H1 (cell line): ENCODE results near the gene ARHGAP4. TPM values are rescaled to one million over a fixed set of nuclear protein-coding genes. Genes with fewer than 3 reads are reported as not detected.

Experiments used
- CREB1 ChIP-seq: IDR thresholded peaks from 2 replicates; pipeline ENCODE4 v1.6.1; 2012; ENCODE audit warnings: inconsistent platforms
- GABPA ChIP-seq: IDR thresholded peaks from 2 replicates; pipeline ENCODE4 v1.6.1; 2011; ENCODE audit warnings: mild to moderate bottlenecking, low read length, moderate library complexity, borderline replicate concordance; ENCODE audit not compliant: insufficient read depth
- JUND ChIP-seq: IDR thresholded peaks from 2 replicates; pipeline ENCODE4 v1.6.1; 2011; ENCODE audit warnings: mild to moderate bottlenecking, improper control_type of control experiment, low read length
- KDM1A ChIP-seq: fragments of 200-600, 300-600 bp; sonication (generic); IDR thresholded peaks from 2 replicates; pipeline ENCODE4 v1.7.1; 2016; ENCODE audit warnings: mild to moderate bottlenecking, low read length, borderline replicate concordance
- NANOG ChIP-seq: IDR thresholded peaks from 2 replicates; pipeline ENCODE4 v1.6.1; 2011; ENCODE audit warnings: low read length, low read depth, mild to moderate bottlenecking, inconsistent platforms; ENCODE audit not compliant: insufficient read depth, poor library complexity, severe bottlenecking
- ZNF274 ChIP-seq: IDR thresholded peaks from 2 replicates; pipeline ENCODE4 v1.7.0; 2012; ENCODE audit warnings: low read length, borderline replicate concordance; ENCODE audit errors: extremely low read depth
- polyA plus RNA-seq, 7 experiments: library from polyadenylated mRNA; depleted of rRNA in 3 of 7; stranded (reverse) in 5 of 7; unstranded in 2 of 7; fragments of >200 nt in 5 of 7; fragments of 200-250 nt in 2 of 7; gene quantifications; 1 replicate in 5 of 7; 2 replicates in 1 of 7; 4 replicates in 1 of 7; pipeline versions ENCODE4 v1.2.1 to v1.2.3, GENCODE V29; 2011 to 2013; ENCODE audit warnings: missing spikeins in 2 of 7, mixed read lengths in 2 of 7
- total RNA-seq: library from RNA; stranded (reverse); fragmentation: NEBNext Ultra II Directional; extraction: Animal tissue kit (Norgen Biotek cat#: 25700); gene quantifications from 2 replicates; pipeline ENCODE4 v1.2.1, GENCODE V29; 2021
- TF ChIP-seq, protein P1 (sequence below): fragments of 300-600 bp; sonication (generic); IDR thresholded peaks from 2 replicates; pipeline ENCODE4 v1.7.1; 2012; ENCODE audit warnings: low read length, moderate library complexity, mild to moderate bottlenecking, inconsistent platforms; ENCODE audit not compliant: insufficient replicate concordance

Gene ARHGAP4
- total and polyA plus RNA-seq, 2 of the 8 experiments (the other 6 are each of a cell fraction or from before 2014, with no cell fraction given): 23.9 to 26.0 TPM

DNA sequence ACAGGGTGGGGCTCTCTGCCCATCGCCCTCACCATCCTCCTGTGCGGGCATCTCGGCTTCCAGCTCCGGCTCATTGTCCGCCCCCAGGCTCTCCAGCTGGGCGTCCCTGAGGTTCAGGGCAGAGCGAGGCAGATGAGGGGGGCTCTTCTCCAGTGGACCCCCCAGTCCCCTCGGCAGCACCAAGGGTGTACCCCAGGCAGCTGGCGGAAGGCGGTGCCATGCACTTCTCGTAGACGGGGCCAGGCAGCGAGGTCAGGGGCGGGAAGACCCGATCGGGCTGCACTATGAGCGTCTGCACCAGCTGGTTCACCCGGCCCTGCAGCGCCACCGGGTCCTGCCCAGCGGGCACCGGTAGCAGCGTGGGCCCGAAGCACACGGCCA is 16.1 kb downstream of the ARHGAP4 start (continued):
- TF ChIP-seq, protein P1, sequence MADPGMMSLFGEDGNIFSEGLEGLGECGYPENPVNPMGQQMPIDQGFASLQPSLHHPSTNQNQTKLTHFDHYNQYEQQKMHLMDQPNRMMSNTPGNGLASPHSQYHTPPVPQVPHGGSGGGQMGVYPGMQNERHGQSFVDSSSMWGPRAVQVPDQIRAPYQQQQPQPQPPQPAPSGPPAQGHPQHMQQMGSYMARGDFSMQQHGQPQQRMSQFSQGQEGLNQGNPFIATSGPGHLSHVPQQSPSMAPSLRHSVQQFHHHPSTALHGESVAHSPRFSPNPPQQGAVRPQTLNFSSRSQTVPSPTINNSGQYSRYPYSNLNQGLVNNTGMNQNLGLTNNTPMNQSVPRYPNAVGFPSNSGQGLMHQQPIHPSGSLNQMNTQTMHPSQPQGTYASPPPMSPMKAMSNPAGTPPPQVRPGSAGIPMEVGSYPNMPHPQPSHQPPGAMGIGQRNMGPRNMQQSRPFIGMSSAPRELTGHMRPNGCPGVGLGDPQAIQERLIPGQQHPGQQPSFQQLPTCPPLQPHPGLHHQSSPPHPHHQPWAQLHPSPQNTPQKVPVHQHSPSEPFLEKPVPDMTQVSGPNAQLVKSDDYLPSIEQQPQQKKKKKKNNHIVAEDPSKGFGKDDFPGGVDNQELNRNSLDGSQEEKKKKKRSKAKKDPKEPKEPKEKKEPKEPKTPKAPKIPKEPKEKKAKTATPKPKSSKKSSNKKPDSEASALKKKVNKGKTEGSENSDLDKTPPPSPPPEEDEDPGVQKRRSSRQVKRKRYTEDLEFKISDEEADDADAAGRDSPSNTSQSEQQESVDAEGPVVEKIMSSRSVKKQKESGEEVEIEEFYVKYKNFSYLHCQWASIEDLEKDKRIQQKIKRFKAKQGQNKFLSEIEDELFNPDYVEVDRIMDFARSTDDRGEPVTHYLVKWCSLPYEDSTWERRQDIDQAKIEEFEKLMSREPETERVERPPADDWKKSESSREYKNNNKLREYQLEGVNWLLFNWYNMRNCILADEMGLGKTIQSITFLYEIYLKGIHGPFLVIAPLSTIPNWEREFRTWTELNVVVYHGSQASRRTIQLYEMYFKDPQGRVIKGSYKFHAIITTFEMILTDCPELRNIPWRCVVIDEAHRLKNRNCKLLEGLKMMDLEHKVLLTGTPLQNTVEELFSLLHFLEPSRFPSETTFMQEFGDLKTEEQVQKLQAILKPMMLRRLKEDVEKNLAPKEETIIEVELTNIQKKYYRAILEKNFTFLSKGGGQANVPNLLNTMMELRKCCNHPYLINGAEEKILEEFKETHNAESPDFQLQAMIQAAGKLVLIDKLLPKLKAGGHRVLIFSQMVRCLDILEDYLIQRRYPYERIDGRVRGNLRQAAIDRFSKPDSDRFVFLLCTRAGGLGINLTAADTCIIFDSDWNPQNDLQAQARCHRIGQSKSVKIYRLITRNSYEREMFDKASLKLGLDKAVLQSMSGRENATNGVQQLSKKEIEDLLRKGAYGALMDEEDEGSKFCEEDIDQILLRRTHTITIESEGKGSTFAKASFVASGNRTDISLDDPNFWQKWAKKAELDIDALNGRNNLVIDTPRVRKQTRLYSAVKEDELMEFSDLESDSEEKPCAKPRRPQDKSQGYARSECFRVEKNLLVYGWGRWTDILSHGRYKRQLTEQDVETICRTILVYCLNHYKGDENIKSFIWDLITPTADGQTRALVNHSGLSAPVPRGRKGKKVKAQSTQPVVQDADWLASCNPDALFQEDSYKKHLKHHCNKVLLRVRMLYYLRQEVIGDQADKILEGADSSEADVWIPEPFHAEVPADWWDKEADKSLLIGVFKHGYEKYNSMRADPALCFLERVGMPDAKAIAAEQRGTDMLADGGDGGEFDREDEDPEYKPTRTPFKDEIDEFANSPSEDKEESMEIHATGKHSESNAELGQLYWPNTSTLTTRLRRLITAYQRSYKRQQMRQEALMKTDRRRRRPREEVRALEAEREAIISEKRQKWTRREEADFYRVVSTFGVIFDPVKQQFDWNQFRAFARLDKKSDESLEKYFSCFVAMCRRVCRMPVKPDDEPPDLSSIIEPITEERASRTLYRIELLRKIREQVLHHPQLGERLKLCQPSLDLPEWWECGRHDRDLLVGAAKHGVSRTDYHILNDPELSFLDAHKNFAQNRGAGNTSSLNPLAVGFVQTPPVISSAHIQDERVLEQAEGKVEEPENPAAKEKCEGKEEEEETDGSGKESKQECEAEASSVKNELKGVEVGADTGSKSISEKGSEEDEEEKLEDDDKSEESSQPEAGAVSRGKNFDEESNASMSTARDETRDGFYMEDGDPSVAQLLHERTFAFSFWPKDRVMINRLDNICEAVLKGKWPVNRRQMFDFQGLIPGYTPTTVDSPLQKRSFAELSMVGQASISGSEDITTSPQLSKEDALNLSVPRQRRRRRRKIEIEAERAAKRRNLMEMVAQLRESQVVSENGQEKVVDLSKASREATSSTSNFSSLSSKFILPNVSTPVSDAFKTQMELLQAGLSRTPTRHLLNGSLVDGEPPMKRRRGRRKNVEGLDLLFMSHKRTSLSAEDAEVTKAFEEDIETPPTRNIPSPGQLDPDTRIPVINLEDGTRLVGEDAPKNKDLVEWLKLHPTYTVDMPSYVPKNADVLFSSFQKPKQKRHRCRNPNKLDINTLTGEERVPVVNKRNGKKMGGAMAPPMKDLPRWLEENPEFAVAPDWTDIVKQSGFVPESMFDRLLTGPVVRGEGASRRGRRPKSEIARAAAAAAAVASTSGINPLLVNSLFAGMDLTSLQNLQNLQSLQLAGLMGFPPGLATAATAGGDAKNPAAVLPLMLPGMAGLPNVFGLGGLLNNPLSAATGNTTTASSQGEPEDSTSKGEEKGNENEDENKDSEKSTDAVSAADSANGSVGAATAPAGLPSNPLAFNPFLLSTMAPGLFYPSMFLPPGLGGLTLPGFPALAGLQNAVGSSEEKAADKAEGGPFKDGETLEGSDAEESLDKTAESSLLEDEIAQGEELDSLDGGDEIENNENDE: no peak
- TF ChIP-seq JUND (no peak), ZNF274 (no peak), NANOG (no peak), KDM1A (no peak), GABPA (no peak), CREB1 (no peak)
